Measurements from ENCODE around the gene PCF11.

GRCh38 chr11:83158965-83159901 lies 2.3 kb downstream of the PCF11 start:
- TF ChIP-seq POLR2A (IDR thresholded peaks at IDR 0.05) (no peak), CTCF (IDR thresholded peaks at IDR 0.05) (no peak)

All from right lobe of liver (tissue), 4 donors.